Activated CD8-positive, alpha-beta T cell treated with anti-CD3 and anti-CD28 coated beads for 36 hours (primary cell): Measurements from ENCODE around the gene PRKCG. TPM values are rescaled to one million over a fixed set of nuclear protein-coding genes. Genes with fewer than 3 reads are reported as not detected.
"Not testable (repeated sequence)": the region's sequence is repeated elsewhere in the genome, so short reads cannot be mapped to it uniquely, and the experiment has no call there.

ENCODE experiments used
- ATAC-seq: fragments of 200-7000 bp; cut with Tn5 transposase; one replicate; pipeline ENCODE4 v1.10.0; 2021; ENCODE audit warnings: mild to moderate bottlenecking, moderate library complexity
- CTCF ChIA-PET: fragments of 350-600 bp; sonication (Branson Sonifier 250); formaldehyde crosslinking; loops from one replicate; lab custom pipeline; 2021; ENCODE audit warnings: antibody characterized with exemption; lab: Charles Lee
- POLR2A ChIA-PET: fragments of 350-600 bp; sonication (Branson Sonifier 250); formaldehyde crosslinking; loops from one replicate; lab custom pipeline; 2021; ENCODE audit warnings: antibody characterized with exemption; lab: Charles Lee
- DNase-seq: peaks from one replicate; pipeline ENCODE4 v3.0.0-alpha.2; 2020
- H3K27ac Mint-ChIP-seq: one replicate; pipeline ENCODE4 v1.8.0; 2021; ENCODE audit warnings: mild to moderate bottlenecking, mixed read lengths
- H3K27me3 Mint-ChIP-seq: one replicate; pipeline ENCODE4 v1.8.0; 2021; ENCODE audit warnings: mixed read lengths
- H3K36me3 Mint-ChIP-seq: one replicate; pipeline ENCODE4 v1.8.0; 2021; ENCODE audit warnings: low read depth, mixed read lengths
- H3K4me1 Mint-ChIP-seq: one replicate; pipeline ENCODE4 v1.8.0; 2021; ENCODE audit warnings: low read depth, mixed read lengths
- H3K4me3 Mint-ChIP-seq: one replicate; pipeline ENCODE4 v1.8.0; 2021; ENCODE audit warnings: mild to moderate bottlenecking, moderate library complexity, mixed read lengths
- H3K9me3 Mint-ChIP-seq: one replicate; pipeline ENCODE4 v1.8.0; 2021; ENCODE audit warnings: mixed read lengths
- intact Hi-C: fragments of 100-400 bp; cut with micrococcal nuclease; formaldehyde crosslinking; loops from one replicate; pipeline ENCODE4 v1.10.0; 2022
- total RNA-seq, 2 experiments: library from RNA; stranded (reverse); gene quantifications; one replicate each; pipeline ENCODE4 v1.2.3, GENCODE V29; 2021
- TF ChIP-seq, protein P1 (sequence below): fragments of 200-600 bp; IDR thresholded peaks from one replicate; pipeline ENCODE4 v1.8.0; 2022; ENCODE audit warnings: antibody characterized with exemption, mild to moderate bottlenecking

The PRKCG gene
- under 1 TPM in 1 of 2 experiments, not detected in 1; 0.11 TPM for total RNA-seq

DNA sequence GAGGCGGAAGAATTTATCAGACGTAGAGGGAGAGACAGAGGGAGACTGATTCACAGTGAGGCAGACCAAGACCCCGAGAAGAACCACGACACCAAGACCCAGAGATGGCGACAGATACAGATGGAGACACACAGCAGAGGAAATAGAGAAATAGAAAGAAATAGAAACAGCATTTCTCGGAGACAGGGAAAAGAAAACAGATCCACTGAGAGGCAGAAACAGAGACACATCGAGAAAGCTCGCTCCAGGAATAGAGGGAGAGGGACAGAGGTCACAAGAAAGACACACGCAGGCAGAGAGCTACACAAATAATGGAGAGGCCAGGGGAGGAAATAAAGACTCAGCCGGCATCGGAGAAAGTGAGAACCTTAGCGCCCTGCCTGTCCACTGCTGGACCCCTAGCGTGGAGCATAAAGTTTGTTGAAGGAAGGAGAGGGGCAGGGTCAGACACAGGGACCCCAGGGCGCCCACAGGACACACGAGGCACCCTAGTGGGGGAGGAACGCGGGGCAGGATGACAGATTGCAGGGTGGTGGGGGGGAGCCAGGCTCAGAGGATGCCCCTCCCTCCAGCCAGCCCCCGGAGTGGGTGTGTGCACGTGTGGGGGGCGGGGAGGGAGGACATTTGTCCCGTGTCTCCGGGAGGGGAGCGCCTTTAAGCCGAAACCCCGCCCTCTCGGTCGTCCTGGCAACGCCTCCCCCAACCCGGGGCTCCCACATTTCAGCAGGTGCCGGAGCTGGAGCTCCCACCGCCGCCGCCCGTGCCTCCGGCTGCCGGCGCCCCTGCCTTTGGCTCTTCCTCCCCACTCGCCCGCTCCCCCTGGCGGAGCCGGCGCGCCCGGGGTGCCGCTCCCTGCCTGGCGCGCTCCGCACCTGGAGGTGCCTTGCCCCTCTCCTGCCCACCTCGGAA, at the start of gene PRKCG:
Gene PRKCG (plus strand): TSS at position 716 of the 909 bp plus-strand sequence. CDS start 298 bp downstream, outside the sequence.
- Mint-ChIP-seq H3K9me3 (no peaks in the 10 kb centered on the region), H3K4me1 (peaks cover 28% of the 10 kb centered on the region), H3K27ac (no peak within 1 kb of the TSS), H3K4me3 (no peak within 1 kb of the TSS), H3K27me3 (peaks cover 14% of the 10 kb centered on the region), H3K36me3 (peaks cover 4% of the 10 kb centered on the region)
- peak; percentile 60 for ATAC-seq
- TF ChIP-seq, protein P1, sequence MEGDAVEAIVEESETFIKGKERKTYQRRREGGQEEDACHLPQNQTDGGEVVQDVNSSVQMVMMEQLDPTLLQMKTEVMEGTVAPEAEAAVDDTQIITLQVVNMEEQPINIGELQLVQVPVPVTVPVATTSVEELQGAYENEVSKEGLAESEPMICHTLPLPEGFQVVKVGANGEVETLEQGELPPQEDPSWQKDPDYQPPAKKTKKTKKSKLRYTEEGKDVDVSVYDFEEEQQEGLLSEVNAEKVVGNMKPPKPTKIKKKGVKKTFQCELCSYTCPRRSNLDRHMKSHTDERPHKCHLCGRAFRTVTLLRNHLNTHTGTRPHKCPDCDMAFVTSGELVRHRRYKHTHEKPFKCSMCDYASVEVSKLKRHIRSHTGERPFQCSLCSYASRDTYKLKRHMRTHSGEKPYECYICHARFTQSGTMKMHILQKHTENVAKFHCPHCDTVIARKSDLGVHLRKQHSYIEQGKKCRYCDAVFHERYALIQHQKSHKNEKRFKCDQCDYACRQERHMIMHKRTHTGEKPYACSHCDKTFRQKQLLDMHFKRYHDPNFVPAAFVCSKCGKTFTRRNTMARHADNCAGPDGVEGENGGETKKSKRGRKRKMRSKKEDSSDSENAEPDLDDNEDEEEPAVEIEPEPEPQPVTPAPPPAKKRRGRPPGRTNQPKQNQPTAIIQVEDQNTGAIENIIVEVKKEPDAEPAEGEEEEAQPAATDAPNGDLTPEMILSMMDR, result peak; percentile 60
- intact Hi-C loops, result no loop called here
- peak; percentile 70 for DNase-seq
- ChIA-PET CTCF (interaction anchor here (1.3 to 2.4 kb wide), 3 partner anchors 15 to 30 kb away, joined by 3 to 14 read pairs (median 4); partner anchors contain the start of gene MYADM), POLR2A (interaction anchor here (1.0 to 1.7 kb wide), 4 partner anchors 10 to 234 kb away, joined by 3 to 7 read pairs (median 4); partner anchors contain the start of genes PRPF31 and TFPT)

DNA sequence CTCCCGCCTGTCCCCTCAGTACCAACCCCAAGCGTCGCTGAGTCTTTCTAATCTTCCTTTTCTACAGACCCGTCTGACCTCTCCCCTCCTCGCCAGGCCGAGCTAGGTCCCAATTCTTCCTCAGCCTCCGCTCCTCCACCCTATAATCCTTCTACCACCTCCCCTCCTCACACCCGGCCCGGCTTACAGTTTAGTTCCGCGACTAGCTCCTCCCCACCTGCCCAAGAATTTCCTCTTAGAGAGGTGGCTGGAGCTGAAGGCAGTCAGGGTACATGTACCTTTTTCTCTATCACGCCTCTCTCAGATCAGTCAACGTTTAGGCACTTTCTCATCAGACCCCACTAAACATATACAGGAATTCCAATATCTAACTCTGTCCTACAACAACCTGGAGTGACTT, 49.1 kb upstream of the PRKCG start:
- H3K27me3 Mint-ChIP-seq, result peaks cover 34% of the 10 kb centered on the region
- ATAC-seq, DNase-seq, H3K4me1 Mint-ChIP-seq, intact Hi-C loops, POLR2A ChIA-PET, H3K9me3 Mint-ChIP-seq, H3K27ac Mint-ChIP-seq, H3K4me3 Mint-ChIP-seq, H3K36me3 Mint-ChIP-seq, CTCF ChIA-PET: not testable (repeated sequence)

DNA sequence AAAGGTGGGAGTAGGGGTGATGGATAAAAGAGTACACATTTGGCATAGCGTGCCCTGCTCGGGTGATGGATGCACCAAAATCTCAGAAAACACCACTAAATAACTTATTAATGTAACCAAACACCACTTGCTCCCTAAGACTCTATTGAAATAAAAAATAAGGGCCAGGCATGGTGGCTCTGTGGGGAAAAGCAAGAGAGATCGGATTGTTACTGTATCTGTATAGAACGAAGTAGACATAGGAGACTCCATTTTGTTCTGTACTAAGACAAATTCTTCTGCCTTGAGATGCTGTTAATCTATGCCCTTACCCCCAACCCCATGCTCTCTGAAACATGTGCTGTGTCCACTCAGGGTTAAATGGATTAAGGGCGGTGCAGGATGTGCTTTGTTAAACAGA, 43.6 kb upstream of the PRKCG start:
- H3K36me3 Mint-ChIP-seq, intact Hi-C loops, H3K27ac Mint-ChIP-seq, CTCF ChIA-PET, POLR2A ChIA-PET, H3K4me1 Mint-ChIP-seq, DNase-seq, H3K9me3 Mint-ChIP-seq, ATAC-seq, H3K4me3 Mint-ChIP-seq: not testable (repeated sequence)
- H3K27me3 Mint-ChIP-seq, result peaks cover 12% of the 10 kb centered on the region

DNA sequence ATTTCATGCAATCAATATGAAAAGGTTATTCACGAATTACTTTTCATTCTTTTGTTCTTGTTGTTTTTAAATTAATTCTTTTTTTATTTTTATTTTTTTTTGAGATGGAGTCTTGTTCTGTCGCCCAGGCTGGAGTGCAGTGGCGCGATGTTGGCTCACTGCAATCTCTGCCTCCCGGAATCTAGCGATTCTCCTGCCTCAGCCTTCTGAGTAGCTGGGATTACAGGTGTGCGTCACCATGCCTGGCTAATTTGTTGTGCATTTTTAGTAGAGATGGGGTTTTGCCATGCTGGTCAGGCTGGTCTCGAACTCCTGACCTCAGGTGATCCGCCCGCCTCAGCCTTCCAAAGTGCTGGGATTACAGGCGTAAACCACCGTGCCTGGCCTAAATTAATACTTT, 41.8 kb upstream of the PRKCG start:
- H3K4me3 Mint-ChIP-seq, H3K27me3 Mint-ChIP-seq, DNase-seq, H3K9me3 Mint-ChIP-seq, CTCF ChIA-PET, H3K36me3 Mint-ChIP-seq, POLR2A ChIA-PET, H3K4me1 Mint-ChIP-seq, H3K27ac Mint-ChIP-seq, ATAC-seq: not testable (repeated sequence)
- intact Hi-C loops, result loop anchor here (5.0 to 10.0 kb wide), 2 partner anchors 65 to 182 kb away; partner anchors contain the start of gene CACNG7

DNA sequence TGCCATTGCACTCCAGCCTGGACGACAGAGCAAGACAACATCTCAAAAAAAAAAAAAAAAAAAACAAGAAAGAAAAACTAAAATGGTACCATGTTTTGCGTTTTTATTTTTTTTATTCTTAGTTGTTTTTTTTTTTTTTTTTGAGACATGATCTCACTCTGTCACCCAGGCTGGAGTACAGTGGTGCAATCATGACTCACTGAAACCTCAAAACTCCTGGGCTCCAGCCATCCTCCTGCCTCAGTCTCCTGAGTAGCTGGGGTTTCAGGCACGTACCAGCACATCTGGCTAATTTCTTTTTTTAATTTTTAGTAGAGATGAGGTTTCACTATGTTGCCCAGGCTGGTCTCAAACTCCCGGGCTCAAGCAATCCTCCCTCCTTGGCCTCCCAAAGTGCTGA, 41.1 kb upstream of the PRKCG start:
- H3K27me3 Mint-ChIP-seq, ATAC-seq, H3K9me3 Mint-ChIP-seq, DNase-seq, H3K36me3 Mint-ChIP-seq, H3K27ac Mint-ChIP-seq, POLR2A ChIA-PET, H3K4me1 Mint-ChIP-seq, H3K4me3 Mint-ChIP-seq: not testable (repeated sequence)
- CTCF ChIA-PET, result interaction anchor here (0.7 to 1.7 kb wide), 5 partner anchors 11 to 278 kb away, joined by 3 to 17 read pairs (median 4); no protein-coding TSS in a partner anchor
- intact Hi-C loops, result loop anchor here (5.0 to 10.0 kb wide), 2 partner anchors 64 to 181 kb away; partner anchors contain the start of gene CACNG7

DNA sequence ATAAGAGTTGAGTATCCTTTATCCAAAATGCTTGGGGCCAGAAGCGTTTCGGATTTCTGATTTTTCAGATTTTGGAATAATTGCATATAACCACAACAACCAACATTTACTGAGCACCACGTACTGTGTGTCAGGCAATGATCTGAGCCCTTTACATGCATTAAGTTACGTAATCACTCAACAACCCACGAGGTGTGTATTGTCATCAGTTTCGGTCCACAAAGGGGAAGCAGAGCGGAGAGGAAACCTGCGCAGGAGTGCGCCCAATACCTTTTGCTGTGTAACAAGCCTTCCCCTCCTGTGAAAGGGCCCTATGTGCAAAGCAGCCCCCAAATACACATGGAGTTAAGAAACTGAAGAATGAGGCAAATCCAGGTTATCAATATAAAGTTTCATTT, 37.1 kb upstream of the PRKCG start:
- H3K4me3 Mint-ChIP-seq, result no peak overlapping the region
- DNase-seq, result no peak
- CTCF ChIA-PET, result interaction anchor here (2.5 kb wide), 1 partner anchor 179 kb away, joined by 21 read pairs; no protein-coding TSS in a partner anchor
- TF ChIP-seq, protein P1, result no peak
- intact Hi-C loops, result loop anchor here (5.0 to 10.0 kb wide), 2 partner anchors 60 to 177 kb away; partner anchors contain the start of gene CACNG7
- POLR2A ChIA-PET, result no interaction called here
- ATAC-seq, result no peak
- peaks cover 18% of the 10 kb centered on the region for H3K27me3 Mint-ChIP-seq
- H3K27ac Mint-ChIP-seq, result no peak overlapping the region
- H3K36me3 Mint-ChIP-seq, result no peaks in the 10 kb centered on the region
- no peaks in the 10 kb centered on the region for H3K9me3 Mint-ChIP-seq
- peaks cover 6% of the 10 kb centered on the region for H3K4me1 Mint-ChIP-seq
